IMR-90 (cell line): ENCODE results near the gene RGL1. TPM values are rescaled to one million over a fixed set of nuclear protein-coding genes. Genes with fewer than 3 reads are reported as not detected.

Experiments
- ATAC-seq: fragments of 200-7000 bp; cut with Tn5 transposase; 2 replicates; pipeline ENCODE4 v1.9.1; 2020; ENCODE audit warnings: low read depth, mild to moderate bottlenecking, moderate library complexity
- BruUV-seq: library from RNA; stranded (reverse); fragments of 400-500 nt; replicated peaks from 2 replicates; lab custom pipeline; 2021; lab: Mats Ljungman, UMichigan
- CTCF ChIA-PET: fragments of 300-600 bp; formaldehyde crosslinking; extraction: SDS; loops from one replicate; lab custom pipeline; 2021; ENCODE audit warnings: antibody characterized with exemption; lab: Yijun Ruan, JAX
- POLR2A ChIA-PET: fragments of 300-600 bp; sonication (Branson Sonifier 250); formaldehyde crosslinking; loops from one replicate; lab custom pipeline; 2022; ENCODE audit warnings: antibody characterized with exemption; ENCODE audit not compliant: unreplicated experiment; lab: Charles Lee
- DNase-seq: peaks from one replicate; pipeline ENCODE4 v3.0.0; 2013
- H2AFZ ChIP-seq: replicated peaks from 2 replicates; pipeline ENCODE3; 2013; ENCODE audit warnings: low read length, mild to moderate bottlenecking; ENCODE audit not compliant: poor library complexity
- H2AK5ac ChIP-seq: 2 replicates; pipeline ENCODE4 v1.6.1; 2013; ENCODE audit warnings: low read depth, low read length, inconsistent platforms
- H2AK9ac ChIP-seq: replicated peaks from 2 replicates; pipeline ENCODE3; 2013; ENCODE audit warnings: mild to moderate bottlenecking, low read depth, low read length, moderate library complexity; ENCODE audit not compliant: poor library complexity
- H2BK120ac ChIP-seq: 2 replicates; pipeline ENCODE4 v1.6.1; 2013; ENCODE audit warnings: low read depth, low read length, inconsistent platforms
- H2BK15ac ChIP-seq: 3 replicates; pipeline ENCODE4 v1.6.1; 2013; ENCODE audit warnings: low read depth, low read length, inconsistent platforms
- H2BK20ac ChIP-seq: 2 replicates; pipeline ENCODE4 v1.6.1; 2013; ENCODE audit warnings: low read depth, mild to moderate bottlenecking, inconsistent platforms, low read length, moderate library complexity
- H2BK5ac ChIP-seq: 2 replicates; pipeline ENCODE4 v1.6.1; 2013; ENCODE audit warnings: mild to moderate bottlenecking, low read depth, low read length, inconsistent platforms; ENCODE audit not compliant: poor library complexity, severe bottlenecking
- H3K14ac ChIP-seq: replicated peaks from 2 replicates; pipeline ENCODE4 v1.6.1; 2013; ENCODE audit warnings: low read depth, low read length, inconsistent platforms
- H3K18ac ChIP-seq: 2 replicates; pipeline ENCODE4 v1.6.1; 2013; ENCODE audit warnings: low read depth, low read length, control low read depth
- H3K23ac ChIP-seq: 2 replicates; pipeline ENCODE4 v1.6.1; 2013; ENCODE audit warnings: low read depth, low read length, inconsistent platforms
- H3K27ac ChIP-seq: 2 replicates; pipeline ENCODE4 v1.5.1; 2013; ENCODE audit warnings: mild to moderate bottlenecking, control low read depth, low read length; ENCODE audit not compliant: insufficient read depth
- H3K27me3 ChIP-seq: 2 replicates; pipeline ENCODE4 v1.6.1; 2013; ENCODE audit warnings: low read length; ENCODE audit not compliant: control insufficient read depth, insufficient read depth
- H3K36me3 ChIP-seq: 2 replicates; pipeline ENCODE4 v1.6.1; 2013; ENCODE audit warnings: low read length, mixed read lengths; ENCODE audit not compliant: control insufficient read depth, insufficient read depth
- H3K4ac ChIP-seq: 2 replicates; pipeline ENCODE4 v1.6.1; 2013; ENCODE audit warnings: low read depth, low read length, inconsistent platforms
- H3K4me1 ChIP-seq: 2 replicates; pipeline ENCODE4 v1.6.1; 2013; ENCODE audit warnings: low read length, mixed read lengths; ENCODE audit not compliant: control insufficient read depth, insufficient read depth
- H3K4me2 ChIP-seq: 2 replicates; pipeline ENCODE4 v1.6.1; 2013; ENCODE audit warnings: low read depth, mild to moderate bottlenecking, control low read depth, low read length, moderate library complexity
- H3K4me3 ChIP-seq: 2 replicates; pipeline ENCODE4 v1.5.1; 2013; ENCODE audit warnings: low read depth, mild to moderate bottlenecking, control low read depth, low read length, moderate library complexity; ENCODE audit not compliant: insufficient read depth
- H3K56ac ChIP-seq: 2 replicates; pipeline ENCODE4 v1.6.1; 2013; ENCODE audit warnings: low read length, inconsistent platforms; ENCODE audit not compliant: insufficient read depth; ENCODE audit errors: extremely low read depth
- H3K79me1 ChIP-seq, 2 experiments: 2 replicates each; pipeline ENCODE4 v1.6.1; 2013; ENCODE audit warnings: low read length in 2 of 2, inconsistent platforms in 1 of 2, low read depth in 1 of 2
- H3K9ac ChIP-seq: 2 replicates; pipeline ENCODE4 v1.6.1; 2013; ENCODE audit warnings: low read depth, low read length, control low read depth
- H3K9me1 ChIP-seq: 2 replicates; pipeline ENCODE4 v1.6.1; 2013; ENCODE audit warnings: low read length, inconsistent platforms; ENCODE audit not compliant: insufficient read depth
- H3K9me3 ChIP-seq: 2 replicates; pipeline ENCODE4 v1.6.1; 2013; ENCODE audit warnings: low read length; ENCODE audit not compliant: control insufficient read depth, insufficient read depth
- H4K20me1 ChIP-seq: 2 replicates; pipeline ENCODE4 v1.6.1; 2013; ENCODE audit warnings: low read length, inconsistent platforms; ENCODE audit not compliant: insufficient read depth
- H4K5ac ChIP-seq: 2 replicates; pipeline ENCODE4 v1.6.1; 2013; ENCODE audit warnings: mild to moderate bottlenecking, low read depth, low read length, control low read depth
- H4K8ac ChIP-seq, 2 experiments: 2 replicates each; pipeline ENCODE4 v1.6.1; 2013; ENCODE audit warnings: low read depth in 2 of 2, low read length in 2 of 2, control low read depth in 1 of 2, inconsistent platforms in 1 of 2
- H4K91ac ChIP-seq: 2 replicates; pipeline ENCODE4 v1.6.1; 2013; ENCODE audit warnings: low read depth, low read length, inconsistent platforms; ENCODE audit not compliant: insufficient read depth
- MAFK ChIP-seq: IDR thresholded peaks from 2 replicates; pipeline ENCODE4 v1.6.1; 2012; ENCODE audit warnings: low read depth, low read length, improper control_type of control experiment
- NFE2L2 ChIP-seq: fragments of 150-350 bp; IDR thresholded peaks from 2 replicates; pipeline ENCODE4 v1.6.1; 2016; ENCODE audit warnings: low read depth, mild to moderate bottlenecking, low read length
- USF2 ChIP-seq: fragments of 150-350 bp; IDR thresholded peaks from 2 replicates; pipeline ENCODE4 v1.6.1; 2017; ENCODE audit warnings: mild to moderate bottlenecking, antibody characterized with exemption, low read length, low read depth
- WGBS, 2 experiments: methylation state at CpG; one replicate each; pipeline versions ENCODE4 v1.1.5 to v1.1.7; 2013; ENCODE audit warnings: missing lambda C conversion rate in 2 of 2; ENCODE audit not compliant: insufficient read length in 1 of 2; ENCODE audit errors: extremely low coverage in 2 of 2; 5-methylcytosine and 5-hydroxymethylcytosine counted together
- dilution Hi-C: fragments of 300-500 bp; cut with HindIII; formaldehyde crosslinking; loops from one replicate; pipeline ENCODE4 v1.14.3; 2018; ENCODE audit warnings: low sequenced_read_pairs; ENCODE audit not compliant: unreplicated experiment
- in situ Hi-C: fragments of 300-500 bp; cut with MboI; formaldehyde crosslinking; loops from 3 replicates; pipeline ENCODE4 v1.14.3; 2019; ENCODE audit warnings: low sequenced_read_pairs, inconsistent platforms, mixed read lengths
- intact Hi-C: fragments of 100-400 bp; cut with micrococcal nuclease; formaldehyde crosslinking; loops from 2 replicates; pipeline ENCODE4 v1.10.0; 2022
- polyA plus RNA-seq, 3 experiments: library from polyadenylated mRNA; depleted of rRNA; stranded (reverse); fragments of >200 nt; gene quantifications; 2 replicates each; pipeline ENCODE4 v1.2.3, GENCODE V29; 2012; ENCODE audit warnings: low replicate concordance in 1 of 3
- total RNA-seq: library from RNA; depleted of rRNA; stranded (reverse); fragments of >200 nt; gene quantifications from 2 replicates; pipeline ENCODE4 v1.2.3, GENCODE V29; 2012

RGL1 gene
- total and polyA plus RNA-seq, 2 of the 4 experiments (the other 2 are of a cell fraction) = 4.7 to 7.5 TPM

GRCh38 chr1:183864611-183865010 lies 59.7 kb downstream of the RGL1 start:
- Histone ChIP-seq H4K91ac (no peak overlapping the region), H2BK5ac (no peak overlapping the region), H3K9me1 (0 out of 2 replicates have a peak, but pooled peaks cover 3% of the 10 kb centered on the region), H3K4me1 (no peaks in the 10 kb centered on the region), H2AK9ac (no peak overlapping the region), H3K79me1 (peaks cover 0 to under 1% of the 10 kb centered on the region in 2 experiments; a peak in 2 of 4 replicates), H3K14ac (no peak overlapping the region), H3K9me3 (no peaks in the 10 kb centered on the region), H3K27me3 (no peaks in the 10 kb centered on the region), H3K56ac (no peak overlapping the region), H3K4me3 (no peak overlapping the region), H3K36me3 (peaks cover 4% of the 10 kb centered on the region; the same call in 1 of the 2 replicates), H3K4ac (no peak overlapping the region), H2BK120ac (no peak overlapping the region), H2BK20ac (no peak overlapping the region), H3K9ac (no peak overlapping the region), H4K8ac (no peak overlapping the region), H3K27ac (no peak overlapping the region), H3K18ac (no peak overlapping the region), H4K20me1 (no peaks in the 10 kb centered on the region), H3K23ac (no peak overlapping the region), H3K4me2 (no peak overlapping the region), H2AK5ac (no peak overlapping the region), H4K5ac (no peak overlapping the region), H2AFZ (no peak overlapping the region), H2BK15ac (no peak overlapping the region)
- intact Hi-C loops = no loop called here
- CTCF ChIA-PET = interaction anchor here (0.5 to 1.2 kb wide), 2 partner anchors 12 to 1160 kb away, joined by 5 read pairs; no protein-coding TSS in a partner anchor
- TF ChIP-seq NFE2L2 = no peak
- no peak for TF ChIP-seq USF2
- TF ChIP-seq MAFK = no peak
- POLR2A ChIA-PET = no interaction called here
- no CpG with 5 or more reads among the region's 3 CpGs for WGBS, 2 experiments
- in situ Hi-C loops = no loop called here
- DNase-seq (no peak), ATAC-seq (no peak)
- dilution Hi-C loops = no loop called here
- no TSS peak for BruUV-seq
